Nephron progenitor cell (in vitro differentiated cells): ENCODE data around the gene ANKRD28.

Source experiments
- DNase-seq: peaks from one replicate; pipeline ENCODE4 v3.0.0; 2021
- H3K27ac Mint-ChIP-seq: 2 replicates; pipeline ENCODE4 v1.8.0; 2021; ENCODE audit warnings: mild to moderate bottlenecking, moderate library complexity, mixed read lengths
- H3K27me3 Mint-ChIP-seq: 2 replicates; pipeline ENCODE4 v1.8.0; 2021; ENCODE audit warnings: mild to moderate bottlenecking, low read depth, mixed read lengths; ENCODE audit not compliant: poor library complexity
- H3K36me3 Mint-ChIP-seq: 2 replicates; pipeline ENCODE4 v1.8.0; 2021; ENCODE audit warnings: low read depth, mixed read lengths
- H3K4me1 Mint-ChIP-seq: 2 replicates; pipeline ENCODE4 v1.8.0; 2021; ENCODE audit warnings: mixed read lengths
- H3K4me3 Mint-ChIP-seq: 2 replicates; pipeline ENCODE4 v1.8.0; 2021; ENCODE audit warnings: mild to moderate bottlenecking, moderate library complexity, mixed read lengths
- H3K9me3 Mint-ChIP-seq: 2 replicates; pipeline ENCODE4 v1.8.0; 2021; ENCODE audit warnings: mild to moderate bottlenecking, moderate library complexity, mixed read lengths
- TF ChIP-seq, protein P1 (sequence below): fragments of 200-600 bp; sonication (generic); IDR thresholded peaks from 2 replicates; pipeline ENCODE4 v1.5.0; 2021; ENCODE audit warnings: antibody characterized with exemption

ANKRD28 gene

DNA sequence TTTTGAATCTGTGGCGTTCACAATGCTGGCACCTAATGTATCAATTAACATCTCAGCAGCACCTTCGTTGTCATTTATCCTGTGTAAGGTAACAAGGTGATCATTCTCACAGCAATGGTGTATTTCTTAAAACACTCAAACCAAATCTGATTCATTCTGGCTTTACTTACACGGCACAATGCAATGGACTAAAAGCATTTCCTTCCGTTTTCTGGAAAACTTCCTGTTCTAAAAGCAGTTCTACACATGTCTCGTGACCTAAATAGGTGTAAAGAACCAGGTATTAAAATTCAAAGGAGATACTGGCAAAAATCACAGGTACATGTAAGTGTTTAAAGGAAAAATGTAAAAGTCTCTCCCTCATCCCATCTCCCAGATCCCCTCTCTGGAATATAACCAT is 118.5 kb downstream of the ANKRD28 start:
- Mint-ChIP-seq H3K36me3 (peaks cover 23% of the 10 kb centered on the region), H3K27ac (no peak overlapping the region), H3K4me1 (no peaks in the 10 kb centered on the region), H3K9me3 (no peaks in the 10 kb centered on the region), H3K27me3 (no peaks in the 10 kb centered on the region), H3K4me3 (no peak overlapping the region)
- TF ChIP-seq, protein P1, sequence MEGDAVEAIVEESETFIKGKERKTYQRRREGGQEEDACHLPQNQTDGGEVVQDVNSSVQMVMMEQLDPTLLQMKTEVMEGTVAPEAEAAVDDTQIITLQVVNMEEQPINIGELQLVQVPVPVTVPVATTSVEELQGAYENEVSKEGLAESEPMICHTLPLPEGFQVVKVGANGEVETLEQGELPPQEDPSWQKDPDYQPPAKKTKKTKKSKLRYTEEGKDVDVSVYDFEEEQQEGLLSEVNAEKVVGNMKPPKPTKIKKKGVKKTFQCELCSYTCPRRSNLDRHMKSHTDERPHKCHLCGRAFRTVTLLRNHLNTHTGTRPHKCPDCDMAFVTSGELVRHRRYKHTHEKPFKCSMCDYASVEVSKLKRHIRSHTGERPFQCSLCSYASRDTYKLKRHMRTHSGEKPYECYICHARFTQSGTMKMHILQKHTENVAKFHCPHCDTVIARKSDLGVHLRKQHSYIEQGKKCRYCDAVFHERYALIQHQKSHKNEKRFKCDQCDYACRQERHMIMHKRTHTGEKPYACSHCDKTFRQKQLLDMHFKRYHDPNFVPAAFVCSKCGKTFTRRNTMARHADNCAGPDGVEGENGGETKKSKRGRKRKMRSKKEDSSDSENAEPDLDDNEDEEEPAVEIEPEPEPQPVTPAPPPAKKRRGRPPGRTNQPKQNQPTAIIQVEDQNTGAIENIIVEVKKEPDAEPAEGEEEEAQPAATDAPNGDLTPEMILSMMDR, result no peak
- DNase-seq, result no peak

GRCh38 chr3:15676259-15676658 is 121.5 kb downstream of the ANKRD28 start:
- Mint-ChIP-seq H3K4me1 (no peaks in the 10 kb centered on the region), H3K36me3 (peaks cover 24% of the 10 kb centered on the region), H3K27me3 (no peaks in the 10 kb centered on the region), H3K4me3 (no peak overlapping the region), H3K9me3 (no peaks in the 10 kb centered on the region), H3K27ac (no peak overlapping the region)
- TF ChIP-seq, protein P1, result no peak
- no peak for DNase-seq

DNA sequence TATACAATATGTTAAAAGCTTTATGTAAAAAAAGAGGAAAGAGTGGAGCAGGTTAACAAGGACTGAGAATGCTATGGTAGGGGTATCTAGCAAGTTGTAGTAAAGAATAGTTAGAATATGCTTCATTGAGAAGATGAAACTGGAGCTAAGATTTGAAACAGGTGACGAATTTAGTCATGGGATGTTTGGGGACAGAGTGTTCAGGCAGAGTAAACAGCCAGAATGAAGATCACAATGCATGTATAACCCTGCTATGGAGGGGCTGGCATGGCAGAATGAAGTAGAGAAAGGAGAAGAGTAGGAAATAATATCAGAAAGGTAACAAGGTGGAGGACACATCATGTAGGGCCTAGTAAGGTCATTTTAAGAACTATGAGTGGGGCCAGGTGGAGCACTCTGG is 124.2 kb downstream of the ANKRD28 start:
- Mint-ChIP-seq H3K27me3 (no peaks in the 10 kb centered on the region), H3K4me3 (no peak overlapping the region), H3K9me3 (no peaks in the 10 kb centered on the region), H3K36me3 (peaks cover 37% of the 10 kb centered on the region), H3K27ac (no peak overlapping the region), H3K4me1 (no peaks in the 10 kb centered on the region)
- DNase-seq, result no peak
- TF ChIP-seq, protein P1, result no peak

DNA sequence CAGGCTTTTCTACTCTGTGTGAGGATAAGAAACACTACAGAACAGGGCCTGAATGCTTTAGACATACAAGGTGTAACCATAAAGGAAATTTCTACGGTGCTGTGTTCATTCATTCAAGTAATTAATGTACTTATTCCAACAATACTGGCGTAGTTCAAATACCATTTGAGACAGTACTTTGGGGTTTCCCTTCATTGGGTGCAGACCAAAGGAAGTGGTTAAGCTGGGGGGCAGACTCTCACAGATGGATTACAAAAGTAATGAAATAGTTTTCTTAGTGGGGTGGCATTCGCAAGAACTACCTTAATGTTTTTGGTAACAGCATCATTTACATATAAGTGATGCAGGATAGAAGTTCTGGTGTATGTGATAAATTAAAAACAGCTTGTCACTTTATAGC is 130.3 kb downstream of the ANKRD28 start:
- Mint-ChIP-seq H3K9me3 (peaks cover 11% of the 10 kb centered on the region), H3K4me1 (no peaks in the 10 kb centered on the region), H3K27ac (no peak overlapping the region), H3K4me3 (no peak overlapping the region), H3K27me3 (no peaks in the 10 kb centered on the region), H3K36me3 (peaks cover 65% of the 10 kb centered on the region)
- TF ChIP-seq, protein P1, result no peak
- no peak for DNase-seq

DNA sequence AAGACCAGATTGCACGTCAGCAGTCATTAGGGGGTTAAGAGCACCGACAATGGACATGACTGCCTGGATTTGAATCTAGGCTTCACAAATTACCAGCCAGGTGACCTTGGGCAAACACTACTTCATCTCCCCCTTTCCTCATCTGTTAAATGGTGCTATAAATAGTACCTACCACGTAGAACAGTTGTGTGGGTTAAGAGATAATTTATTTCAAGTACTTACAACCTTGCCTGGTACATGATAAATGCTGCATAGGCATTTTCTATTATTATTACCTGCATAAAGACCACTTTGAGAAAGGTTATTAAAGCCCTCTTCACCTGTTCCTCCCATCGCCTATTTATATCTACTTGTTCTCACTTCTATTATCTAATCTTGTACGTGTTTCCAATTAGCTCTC is 131.5 kb downstream of the ANKRD28 start:
- H3K9me3 Mint-ChIP-seq, result peaks cover 16% of the 10 kb centered on the region
- DNase-seq, result no peak
- H3K27ac Mint-ChIP-seq, result no peak overlapping the region
- no peak overlapping the region for H3K4me3 Mint-ChIP-seq
- peaks cover 61% of the 10 kb centered on the region for H3K36me3 Mint-ChIP-seq
- TF ChIP-seq, protein P1, result no peak
- H3K4me1 Mint-ChIP-seq, result no peaks in the 10 kb centered on the region
- H3K27me3 Mint-ChIP-seq, result no peaks in the 10 kb centered on the region

- Mint-ChIP-seq H3K4me1 (no peaks in the 10 kb centered on the region), H3K36me3 (peaks cover 55% of the 10 kb centered on the region), H3K27me3 (no peaks in the 10 kb centered on the region), H3K27ac (no peak overlapping the region), H3K9me3 (peaks cover 19% of the 10 kb centered on the region), H3K4me3 (no peak overlapping the region)
- TF ChIP-seq, protein P1, result no peak
- DNase-seq, result no peak
These were observed 132.1 kb downstream of the ANKRD28 start for GRCh38 chr3:15665510-15666150.
